H7 (cell line): ENCODE data around the gene RAB36. TPM values are rescaled to one million over a fixed set of nuclear protein-coding genes. Genes with fewer than 3 reads are reported as not detected.

Source experiments
- DNase-seq: peaks from one replicate; pipeline ENCODE4 v3.0.0; 2012
- H3K27me3 ChIP-seq: 2 replicates; pipeline ENCODE4 v1.6.0; 2011; ENCODE audit warnings: mild to moderate bottlenecking, low read length; ENCODE audit not compliant: control insufficient read depth, insufficient read depth
- H3K36me3 ChIP-seq: replicated peaks from 2 replicates; pipeline ENCODE4 v1.5.1; 2011; ENCODE audit warnings: low read length; ENCODE audit not compliant: control insufficient read depth, insufficient read depth
- H3K4me3 ChIP-seq: 2 replicates; pipeline ENCODE4 v1.5.1; 2011; ENCODE audit warnings: low read depth, mild to moderate bottlenecking, control low read depth, low read length, moderate library complexity; ENCODE audit not compliant: insufficient read depth
- total RNA-seq: library from RNA; depleted of rRNA; stranded (reverse); fragments of >200 nt; shearing (Covaris generic); gene quantifications from 2 replicates; pipeline ENCODE4 v1.2.3, GENCODE V29; 2014; rRNA removed

RAB36 gene
- total RNA-seq, 1 experiment from 2014 or later: 1.7 TPM

DNA sequence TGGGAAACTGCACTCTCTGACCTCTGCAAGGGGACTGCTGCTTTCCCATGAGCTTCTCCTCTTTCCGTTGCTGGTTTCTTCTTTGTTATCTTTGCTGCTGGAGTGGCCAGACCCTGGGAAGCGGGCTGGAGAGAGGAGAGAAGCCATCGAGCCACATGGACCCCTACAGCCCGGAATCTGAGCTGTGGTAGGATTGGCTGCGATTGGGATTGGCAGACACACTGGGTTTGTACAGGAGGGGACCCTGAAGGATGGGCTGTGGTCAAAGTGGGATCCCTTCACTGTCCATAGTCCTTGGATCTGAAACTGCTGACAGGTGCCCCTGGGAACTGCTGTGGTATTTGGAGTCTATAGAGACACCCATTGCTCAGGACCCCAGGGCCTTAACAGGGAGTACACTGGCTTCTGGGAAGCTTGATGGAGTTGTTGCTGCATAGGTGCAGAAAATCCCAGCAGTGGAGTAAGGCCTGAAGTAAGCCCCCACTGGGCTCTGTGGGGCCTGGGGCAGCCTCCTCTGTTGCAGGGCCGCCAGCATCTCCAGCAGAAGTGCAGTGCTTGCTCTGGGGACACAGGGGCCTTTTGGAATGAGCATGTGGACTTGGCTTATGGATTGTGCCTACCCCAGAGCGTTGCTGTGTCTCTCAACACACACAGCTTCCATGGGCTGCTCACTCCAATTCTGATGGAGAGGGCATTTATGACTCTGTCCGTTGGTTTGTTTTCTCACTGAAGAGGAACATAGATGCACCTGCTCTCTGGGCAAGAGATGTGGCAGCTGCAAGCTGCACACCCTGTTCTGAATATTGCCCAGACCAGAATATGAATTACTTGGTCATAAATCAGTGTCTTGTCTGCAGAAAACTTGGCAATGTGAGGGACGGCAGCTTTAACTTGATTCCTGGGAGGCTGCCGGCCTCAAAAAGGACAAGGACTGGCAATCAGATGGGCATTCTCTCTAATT is 67.1 kb downstream of the RAB36 start:
- H3K4me3 ChIP-seq: no peak overlapping the region
- no peaks in the 10 kb centered on the region for H3K36me3 ChIP-seq
- DNase-seq: no peak
- no peaks in the 10 kb centered on the region for H3K27me3 ChIP-seq

DNA sequence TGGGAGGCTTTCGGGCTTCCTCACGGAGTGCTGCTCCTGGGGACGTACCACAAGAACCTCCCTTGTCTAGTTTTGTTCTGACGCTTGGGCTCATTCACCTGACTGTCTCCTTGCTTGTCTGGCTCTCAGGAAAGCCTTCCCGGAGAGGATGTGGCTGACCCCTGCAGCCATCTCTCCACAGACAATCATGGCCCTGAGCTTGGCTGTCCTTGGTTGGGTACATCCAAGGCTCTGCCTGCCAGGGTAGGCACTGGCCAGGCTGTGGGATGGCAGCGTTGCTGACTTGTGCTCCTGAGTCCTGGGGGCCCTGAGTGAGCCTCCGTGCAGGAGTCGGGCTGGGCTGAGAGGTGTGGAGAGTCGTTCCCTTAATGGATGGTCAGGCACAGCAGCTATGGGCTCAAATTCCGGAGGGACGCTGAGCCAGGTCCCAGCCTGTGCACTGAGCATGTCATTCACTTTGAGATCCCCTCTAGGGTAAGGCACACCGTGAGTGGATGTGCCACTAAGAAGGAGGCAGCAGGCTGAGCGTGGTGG is 67.8 kb downstream of the RAB36 start:
- Histone ChIP-seq H3K4me3 (no peak overlapping the region), H3K27me3 (no peaks in the 10 kb centered on the region), H3K36me3 (no peaks in the 10 kb centered on the region)
- no peak for DNase-seq

DNA sequence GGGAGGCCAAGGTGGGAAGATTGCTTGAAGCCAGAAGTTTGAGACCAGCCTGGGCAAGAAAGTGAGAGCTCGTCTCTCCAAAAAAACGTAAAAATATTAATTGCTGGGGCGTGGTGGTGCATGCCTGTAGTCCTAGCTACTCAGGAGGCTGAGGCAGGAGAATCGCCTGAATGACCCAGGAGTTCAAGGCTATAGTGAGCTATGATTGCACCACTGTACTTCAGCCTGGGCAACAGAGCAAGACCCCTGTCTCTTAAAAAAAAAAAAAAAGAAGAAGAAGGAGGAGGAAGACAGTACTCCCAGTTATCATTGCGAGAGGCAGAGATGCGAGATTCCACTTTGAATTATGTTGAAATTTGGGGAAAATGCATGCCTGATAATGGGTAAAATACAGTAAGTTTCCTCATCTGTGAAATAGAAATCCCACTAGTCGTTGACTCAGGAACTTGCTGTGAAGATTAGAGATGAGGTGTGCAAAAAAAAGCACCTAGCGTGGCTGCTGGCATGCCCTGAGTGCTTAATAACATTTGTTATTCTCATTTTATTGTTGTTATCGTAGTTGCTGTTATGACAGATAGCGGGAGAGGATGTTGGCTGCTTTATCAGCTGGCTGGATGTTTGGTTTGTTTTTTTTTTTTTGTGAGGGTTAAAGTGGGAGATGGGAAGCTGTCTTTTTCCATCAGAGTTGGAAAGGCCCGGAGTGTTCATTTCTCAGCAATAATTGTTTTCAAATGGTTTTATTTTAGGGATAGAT is 68.5 kb downstream of the RAB36 start:
- Histone ChIP-seq H3K27me3 (no peaks in the 10 kb centered on the region), H3K4me3 (no peak overlapping the region)
- no peak for DNase-seq

More for the DNA sequence above, 68.5 kb downstream of the RAB36 start:
- no peaks in the 10 kb centered on the region for H3K36me3 ChIP-seq

Other genes with a start within 250 kb of the RAB36 start
- 18.0 and 24.4 TPM in 2 replicates for gene GNAZ, start 75.0 kb upstream of the RAB36 start, total RNA-seq
- gene RSPH14, start 3.5 kb upstream of the RAB36 start, total RNA-seq: not detected in 2 replicates
- gene BCR, start 35.0 kb downstream of the RAB36 start, total RNA-seq: 84.7 and 89.1 TPM in 2 replicates